ENCODE results near the gene PDZD2.
"Not testable (repeated sequence)": the region's sequence is repeated elsewhere in the genome, so short reads cannot be mapped to it uniquely, and the experiment has no call there.

PDZD2 gene

DNA sequence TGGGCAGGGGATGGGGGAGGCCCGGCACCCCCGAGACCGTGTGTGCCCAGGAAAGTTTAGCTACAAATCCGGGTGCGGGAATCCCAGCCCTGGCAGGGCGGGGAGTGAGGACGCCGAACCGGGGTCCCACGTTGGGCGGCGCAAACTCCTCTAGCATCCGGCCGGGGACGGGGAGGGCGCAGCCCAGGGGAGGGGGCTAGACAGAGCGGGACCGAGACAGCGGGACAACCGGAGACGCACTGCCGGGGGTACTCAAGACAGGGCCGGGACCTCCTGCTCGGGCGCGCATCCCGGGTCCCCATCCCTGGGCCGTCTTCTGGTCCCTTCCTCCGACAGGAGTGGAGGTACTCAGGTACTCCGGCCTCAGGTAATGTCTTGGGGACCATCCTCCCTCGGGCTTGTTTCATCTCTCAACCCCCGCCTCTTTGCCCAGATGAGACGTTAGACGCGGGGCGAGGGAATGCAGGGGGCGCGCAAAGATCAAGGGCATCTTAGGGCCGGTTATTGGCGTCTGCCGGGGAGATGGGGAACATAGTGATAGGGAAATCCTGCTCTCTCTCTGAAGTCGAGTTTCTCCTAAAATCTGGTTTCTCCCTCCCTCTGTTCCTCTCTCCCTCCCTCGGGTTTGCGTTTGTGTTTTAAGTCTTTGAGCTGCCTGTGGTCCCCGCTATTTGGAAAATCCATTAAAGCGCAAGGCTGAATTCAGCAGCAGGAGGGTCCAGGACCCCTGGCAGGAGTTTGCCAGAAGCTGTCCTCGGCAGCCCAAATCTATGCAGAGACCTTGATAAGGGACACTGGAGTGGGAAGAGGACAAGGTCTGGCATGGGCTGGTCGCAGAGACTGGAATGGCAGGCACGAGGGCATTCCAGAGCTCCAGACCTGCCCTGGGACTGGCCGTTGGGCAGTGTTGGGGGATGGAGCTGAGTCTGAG is 815 bp downstream of the PDZD2 start:
- FAIRE-seq, result no peak

DNA sequence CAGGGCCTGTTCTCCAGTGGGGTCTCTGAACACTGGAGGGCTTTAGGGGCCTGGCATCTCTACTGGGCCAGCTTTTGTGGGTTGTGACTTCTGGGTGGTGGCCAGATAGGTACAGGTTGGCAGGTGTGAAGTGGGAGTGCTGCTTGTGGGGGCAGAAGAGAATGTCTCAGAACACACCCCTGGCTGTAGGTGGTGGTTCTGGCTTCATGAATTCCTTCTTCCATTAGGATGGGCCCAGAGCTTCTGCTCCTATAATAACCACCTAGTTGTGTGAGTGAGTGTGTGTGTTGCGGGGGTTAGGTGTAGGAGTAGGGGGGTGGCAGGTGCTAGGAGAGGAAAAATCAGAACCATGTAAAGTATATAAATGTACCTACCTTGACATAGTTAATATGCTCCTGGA is 1.6 kb downstream of the PDZD2 start:
- no peak for FAIRE-seq

DNA sequence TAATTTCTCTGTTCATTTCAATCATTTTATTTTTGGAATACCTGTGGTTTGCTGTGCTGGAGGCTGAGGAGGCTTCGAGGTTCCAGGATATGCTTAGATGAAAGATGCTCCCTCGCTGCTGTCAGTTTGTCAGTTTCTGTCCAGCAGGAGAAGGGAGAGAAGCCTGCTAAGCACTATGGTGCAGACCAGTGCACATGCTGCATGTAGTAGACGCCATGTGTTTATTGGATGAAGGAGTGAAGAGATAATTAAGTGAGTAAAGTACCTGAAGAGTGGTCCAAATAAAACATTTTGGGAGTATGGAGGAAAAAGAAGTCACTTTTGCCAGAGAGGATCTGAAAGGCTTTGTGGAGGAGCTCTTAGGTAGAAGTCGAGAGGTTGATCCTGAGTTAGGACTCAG is 2.1 kb downstream of the PDZD2 start:
- no peak for FAIRE-seq

DNA sequence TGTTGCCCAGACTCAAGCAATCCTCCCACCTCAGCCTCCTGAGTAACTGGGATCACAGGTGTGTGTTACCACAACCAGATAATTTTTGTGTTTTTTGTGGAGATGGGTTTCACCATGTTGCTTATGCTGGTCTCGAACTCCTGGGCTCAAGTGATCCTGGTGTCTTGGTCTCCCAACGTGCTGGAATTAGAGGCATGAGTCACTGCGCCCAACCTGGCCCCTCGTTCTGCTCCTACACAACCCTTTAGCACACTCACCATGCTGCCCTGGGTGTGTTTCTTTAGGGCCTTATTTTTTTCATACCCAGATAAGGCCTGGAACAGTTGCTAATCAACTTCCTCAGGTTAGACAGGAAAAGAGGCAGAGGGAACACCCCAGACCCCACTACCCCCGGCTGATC is 2.6 kb downstream of the PDZD2 start:
- FAIRE-seq, result no peak

DNA sequence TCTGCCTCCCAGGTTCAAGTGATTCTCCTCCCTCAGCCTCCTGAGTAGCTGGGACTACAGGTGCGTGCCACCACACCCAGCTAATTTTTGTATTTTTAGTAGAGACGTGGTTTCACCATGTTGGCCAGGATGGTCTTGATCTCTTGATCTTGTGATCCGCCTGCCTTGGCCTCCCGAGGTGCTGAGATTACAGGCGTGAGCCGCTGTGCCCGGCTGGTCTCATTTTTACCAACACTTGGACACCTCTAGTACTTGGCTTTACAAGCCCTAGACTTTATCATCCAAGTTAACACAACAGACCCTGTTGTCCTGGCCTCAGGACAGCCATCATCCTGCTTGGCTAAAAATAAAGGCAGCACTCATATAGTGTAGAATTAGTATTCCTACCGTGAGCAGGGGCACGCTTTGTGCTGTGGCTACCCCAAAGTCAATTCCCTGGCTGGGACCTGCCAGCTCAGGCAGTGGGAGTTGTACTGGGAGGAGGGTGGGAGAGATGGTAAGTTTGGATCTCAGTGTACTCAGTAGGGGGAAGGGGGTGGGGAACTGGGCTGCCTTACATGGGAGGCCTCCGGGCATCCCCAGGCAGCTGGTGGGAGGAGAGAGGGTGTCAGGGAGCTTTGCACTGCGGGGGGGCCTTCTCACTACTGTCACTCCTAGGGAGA is 6.6 kb downstream of the PDZD2 start:
- FAIRE-seq, result no peak

DNA sequence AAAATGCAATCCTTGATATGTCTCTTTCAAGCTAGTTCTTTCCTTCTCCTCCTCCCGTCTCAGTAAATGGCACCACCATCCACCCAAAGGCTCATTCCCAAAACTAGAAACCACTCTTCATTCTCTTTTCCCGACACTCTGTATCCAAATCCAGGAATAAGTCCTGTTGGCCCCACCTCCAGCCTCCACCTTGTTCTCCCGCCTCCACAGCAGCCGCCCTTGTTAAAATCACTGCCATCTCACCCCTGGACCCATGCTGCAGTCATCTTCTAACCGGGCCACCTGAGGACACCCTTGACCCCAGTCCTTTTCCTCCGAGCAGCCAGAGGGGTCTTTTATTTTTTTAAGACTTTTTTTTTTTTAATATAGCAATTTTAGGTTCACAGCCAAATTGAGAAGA is 9.4 kb downstream of the PDZD2 start:
- FAIRE-seq, result no peak

DNA sequence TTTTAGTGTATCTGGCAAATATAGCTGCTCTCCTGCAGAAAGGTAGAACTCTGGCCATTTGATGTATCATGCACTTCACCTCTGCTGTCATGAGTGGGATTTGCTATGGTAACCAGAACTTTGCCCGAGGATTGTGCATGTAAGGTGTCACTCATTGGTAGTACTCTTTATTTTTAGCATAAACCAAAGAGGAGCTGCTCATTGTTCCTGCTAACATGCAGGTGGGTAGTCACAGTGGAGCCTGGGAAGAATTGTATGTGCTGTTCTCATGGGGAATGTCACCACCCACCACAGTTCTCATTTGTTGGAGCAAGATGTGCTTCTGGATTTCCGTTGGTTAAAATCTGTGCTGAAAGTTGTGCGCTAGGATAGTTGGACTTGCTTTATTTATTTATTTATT is 12.3 kb downstream of the PDZD2 start:
- no peak for FAIRE-seq

DNA sequence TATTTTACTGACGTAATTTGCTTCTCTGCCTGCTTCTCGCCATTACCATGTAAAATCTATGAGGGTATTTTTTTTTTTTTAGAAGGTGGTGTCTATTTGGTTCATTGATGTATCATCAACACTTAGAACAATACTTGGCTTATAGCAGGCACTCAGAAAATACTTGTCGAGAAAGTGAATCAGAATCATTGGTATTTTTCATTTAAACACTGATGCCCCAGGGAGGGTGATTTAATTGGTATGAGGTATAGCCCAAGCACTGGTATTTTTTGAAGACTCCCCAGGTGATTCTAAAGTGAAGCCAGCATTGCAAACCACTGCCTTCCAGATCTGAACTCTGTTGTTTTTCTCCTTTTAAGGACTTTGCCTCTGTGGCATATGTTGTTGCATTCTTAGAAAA is 16.6 kb downstream of the PDZD2 start:
- no peak for FAIRE-seq

DNA sequence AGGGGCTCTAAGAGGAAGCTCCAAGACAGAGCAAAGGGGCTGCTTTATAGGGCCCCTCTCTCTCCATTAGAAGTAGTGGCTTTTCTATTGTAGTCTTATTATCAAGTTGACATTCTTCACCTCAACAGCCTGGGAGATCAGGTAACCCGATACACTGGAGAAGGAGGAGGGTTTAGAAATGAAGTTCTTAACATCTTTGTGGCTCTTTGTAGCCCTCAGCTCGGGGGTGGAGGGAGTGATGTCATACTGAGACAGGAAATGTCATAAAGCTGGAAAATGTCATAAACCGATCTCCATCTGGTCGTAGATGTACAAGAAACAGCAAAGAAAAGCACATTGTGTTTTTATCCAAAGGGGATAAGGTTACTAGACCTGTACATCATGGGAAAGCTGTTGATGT is 17.9 kb downstream of the PDZD2 start:
- no peak for FAIRE-seq

DNA sequence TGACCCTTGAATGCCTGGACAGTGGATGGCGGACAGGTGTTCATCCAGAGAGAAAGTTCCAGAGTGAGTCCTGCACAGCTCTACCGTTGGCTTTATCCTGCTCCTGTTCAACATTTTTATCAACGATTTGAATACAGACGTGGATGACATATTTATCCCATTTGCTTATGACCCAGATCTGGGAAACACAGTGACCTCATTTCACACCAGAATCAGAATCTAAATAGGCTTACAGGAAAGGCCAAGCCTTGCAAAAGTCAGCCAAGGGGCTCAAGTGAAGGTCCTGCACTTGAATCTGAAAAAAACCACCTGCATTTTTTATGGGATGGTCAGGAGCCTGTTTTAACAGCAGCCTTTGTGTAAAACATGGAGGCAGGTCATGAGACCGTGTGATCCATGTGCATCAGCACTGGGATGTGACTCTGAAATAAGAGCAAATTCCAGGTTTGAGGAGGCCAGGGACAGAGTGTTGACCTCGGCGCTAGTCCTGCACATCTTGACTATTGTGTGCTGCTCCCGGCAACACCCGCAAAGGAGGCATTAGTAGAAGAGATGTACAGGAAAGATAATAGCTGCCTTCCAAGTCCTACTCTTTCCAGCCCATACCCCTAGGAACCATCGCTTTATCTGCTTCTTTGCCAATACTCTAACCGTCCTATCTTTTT is 18.5 kb downstream of the PDZD2 start:
- FAIRE-seq, result no peak

DNA sequence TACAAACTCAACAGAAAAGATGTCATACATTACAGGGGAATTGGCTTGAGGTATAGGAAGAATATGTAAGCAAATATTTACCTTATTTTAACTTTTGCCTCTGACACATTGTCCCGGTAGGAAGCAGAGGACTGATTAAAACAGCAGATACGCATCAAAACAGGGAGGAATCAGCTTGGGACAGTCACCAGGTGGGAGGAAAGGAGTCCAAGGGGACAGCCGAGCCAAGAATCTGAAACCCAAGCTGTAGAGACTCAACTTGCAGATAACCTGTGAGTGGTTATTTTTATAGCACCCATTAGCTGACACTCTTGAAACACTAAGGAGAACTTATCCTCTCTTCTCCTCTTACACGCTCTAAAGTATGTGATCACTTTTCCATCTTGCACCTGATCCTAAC is 22.3 kb downstream of the PDZD2 start:
- no peak for FAIRE-seq

DNA sequence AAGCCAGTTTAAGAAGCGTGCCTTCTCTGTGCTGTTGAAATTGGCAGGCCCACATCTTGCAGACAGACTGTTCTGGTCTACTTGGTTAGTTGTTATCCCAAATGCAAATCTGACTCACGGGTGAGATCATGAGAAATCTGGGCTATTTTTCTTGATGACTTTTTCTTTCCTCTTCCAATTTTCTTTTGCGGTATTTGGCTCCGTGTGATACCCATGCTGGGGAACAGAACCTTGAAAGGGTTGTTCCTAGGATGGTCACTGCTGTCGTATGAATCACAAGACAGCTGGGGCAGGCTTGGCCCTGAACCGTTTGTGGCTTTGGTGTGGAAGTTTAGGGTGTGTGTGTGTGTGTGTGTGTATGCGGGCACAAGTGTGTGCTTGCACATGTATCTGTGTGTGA is 24.6 kb downstream of the PDZD2 start:
- no peak for FAIRE-seq

DNA sequence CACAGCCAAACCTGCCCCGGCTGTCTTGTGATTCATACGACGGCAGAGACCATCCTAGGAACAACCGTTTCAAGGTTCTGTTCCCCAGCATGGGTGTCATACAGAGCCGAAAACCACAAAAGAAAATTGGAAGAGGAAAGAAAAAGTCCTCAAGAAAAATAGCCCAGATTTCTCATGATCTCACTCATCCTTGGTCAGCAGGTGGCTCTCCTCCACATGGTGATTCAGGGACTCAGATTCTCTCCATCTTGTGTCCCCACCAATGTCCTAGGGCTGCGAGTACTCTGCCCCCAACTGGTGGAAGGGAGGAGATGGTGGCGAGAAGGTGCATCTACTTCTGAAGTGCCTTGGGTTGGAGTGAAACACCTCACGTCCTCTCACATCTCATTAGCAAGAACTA is 25.6 kb downstream of the PDZD2 start:
- FAIRE-seq, result no peak

DNA sequence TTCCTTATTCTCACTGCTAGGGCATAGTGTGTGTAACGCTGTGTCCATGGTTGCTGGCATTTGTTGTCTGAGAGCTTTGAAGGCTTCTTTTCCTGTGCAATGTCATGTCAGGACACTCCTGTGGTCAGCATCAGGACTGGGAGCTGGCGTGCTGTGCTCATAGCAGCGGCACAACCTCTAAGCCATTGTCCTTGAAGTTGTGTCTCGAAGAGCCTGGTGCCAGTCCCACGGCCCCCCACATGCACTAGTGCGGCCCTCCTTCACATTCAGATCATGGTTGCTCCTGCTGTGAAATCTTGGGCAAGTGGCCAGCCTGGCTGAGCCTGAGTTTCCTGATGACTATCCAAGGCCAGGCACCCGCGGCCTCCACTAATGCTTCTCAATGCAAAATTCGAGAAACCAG is 32.4 kb downstream of the PDZD2 start:
- FAIRE-seq, result no peak

DNA sequence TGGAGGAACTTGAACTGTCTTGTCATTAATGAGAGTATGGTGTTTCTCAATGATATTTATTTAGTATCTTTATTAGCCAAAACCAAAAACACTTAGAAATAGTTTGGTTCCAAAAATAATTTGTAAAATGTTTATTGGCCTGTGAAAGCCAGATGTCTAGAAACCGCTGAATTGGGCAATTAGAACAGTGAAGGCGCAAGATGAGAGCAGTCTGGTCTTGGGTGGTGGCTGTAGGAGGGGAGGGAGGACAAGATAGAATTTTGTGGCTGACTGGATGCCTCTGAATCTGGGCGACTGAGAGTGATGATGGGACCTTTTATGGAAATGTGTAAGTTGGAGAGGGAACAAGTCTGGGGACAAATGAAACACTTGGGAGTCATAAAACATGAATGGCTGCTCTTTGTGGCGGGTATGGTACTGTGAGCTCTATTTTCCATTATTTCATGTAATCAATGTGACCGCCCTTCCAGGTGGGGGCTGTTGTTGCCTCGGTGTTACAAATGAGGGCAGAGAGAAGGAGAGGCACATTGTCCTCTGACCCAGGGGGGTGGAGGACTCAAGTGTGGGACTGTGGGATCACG is 35.5 kb downstream of the PDZD2 start:
- no peak for FAIRE-seq

DNA sequence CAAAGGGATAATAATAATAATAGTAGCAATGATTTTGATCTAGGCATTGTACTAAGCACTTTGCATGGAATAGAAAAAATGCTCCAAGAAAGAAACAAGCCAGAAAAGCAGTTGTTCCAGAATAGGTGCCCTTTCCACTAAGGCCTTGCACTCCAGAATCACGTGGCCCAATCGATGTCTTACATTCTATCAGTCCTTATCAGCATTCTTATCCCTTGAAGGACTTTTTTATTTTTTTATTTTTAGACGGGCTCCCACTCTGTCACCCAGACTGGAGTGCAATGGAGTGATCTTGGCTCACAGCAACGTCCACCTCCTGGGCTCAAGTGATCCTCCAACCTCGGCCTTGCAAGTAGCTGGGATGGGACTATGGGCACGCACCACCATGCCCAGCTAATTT is 36.5 kb downstream of the PDZD2 start:
- FAIRE-seq, result no peak

DNA sequence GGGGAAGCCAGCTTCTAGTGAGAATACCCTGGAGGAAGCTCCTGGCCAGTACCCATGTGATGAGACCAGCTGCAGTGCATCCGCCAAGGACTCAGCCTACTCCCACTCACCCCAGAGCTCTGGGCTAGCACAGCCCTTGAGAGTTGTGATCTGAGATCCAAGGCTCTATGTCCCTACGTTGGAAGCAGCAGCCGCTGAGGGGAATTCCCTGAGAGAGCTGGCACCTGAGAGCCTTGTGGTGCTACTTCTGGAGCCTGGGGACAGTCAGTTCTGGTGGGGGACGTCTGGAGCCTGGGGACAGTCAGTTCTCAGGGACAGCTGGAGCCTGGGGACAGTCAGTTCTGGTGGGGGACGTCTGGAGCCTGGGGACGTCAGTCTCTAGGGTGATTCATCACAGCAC is 39.2 kb downstream of the PDZD2 start:
- no peak for FAIRE-seq

DNA sequence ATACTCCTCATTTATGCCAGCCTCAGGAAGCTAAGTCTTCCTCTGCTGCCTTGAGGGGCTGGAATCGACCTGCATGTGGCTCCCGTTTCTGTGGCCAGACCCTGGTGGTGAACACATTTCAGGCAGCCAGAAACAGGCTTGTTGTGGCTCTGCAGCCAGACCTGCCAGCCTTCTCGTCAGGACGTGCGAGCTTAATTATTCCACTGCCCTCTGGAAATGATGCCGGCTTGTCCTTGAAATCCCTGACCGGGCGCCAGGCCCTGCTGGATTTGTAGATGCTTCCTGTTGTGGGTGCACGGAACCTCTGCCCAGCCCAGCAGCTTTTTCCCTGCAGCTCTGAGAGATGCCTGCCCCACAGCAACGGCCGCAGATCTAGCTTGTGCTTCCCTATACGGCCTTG is 41.6 kb downstream of the PDZD2 start:
- no peak for FAIRE-seq

DNA sequence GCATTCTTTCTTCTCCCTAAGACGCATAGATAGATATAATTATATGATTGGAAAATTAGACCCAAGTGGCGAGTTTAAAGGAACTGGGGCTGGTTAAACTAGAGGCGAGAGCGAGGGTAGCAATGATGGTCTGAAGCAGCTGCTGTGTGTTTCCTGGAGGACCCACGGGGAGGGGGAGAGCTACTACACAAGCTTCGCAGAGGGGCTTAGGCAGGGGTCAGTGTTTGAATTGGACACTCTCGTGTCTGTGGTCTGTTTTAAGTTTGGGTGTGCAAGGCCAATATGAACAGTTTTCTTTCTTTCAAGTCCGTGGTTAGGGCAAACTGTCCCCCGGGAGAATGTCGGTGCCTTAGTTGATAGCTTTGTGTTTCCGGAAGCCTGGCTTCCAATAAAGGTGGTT is 43.1 kb downstream of the PDZD2 start:
- no peak for FAIRE-seq

DNA sequence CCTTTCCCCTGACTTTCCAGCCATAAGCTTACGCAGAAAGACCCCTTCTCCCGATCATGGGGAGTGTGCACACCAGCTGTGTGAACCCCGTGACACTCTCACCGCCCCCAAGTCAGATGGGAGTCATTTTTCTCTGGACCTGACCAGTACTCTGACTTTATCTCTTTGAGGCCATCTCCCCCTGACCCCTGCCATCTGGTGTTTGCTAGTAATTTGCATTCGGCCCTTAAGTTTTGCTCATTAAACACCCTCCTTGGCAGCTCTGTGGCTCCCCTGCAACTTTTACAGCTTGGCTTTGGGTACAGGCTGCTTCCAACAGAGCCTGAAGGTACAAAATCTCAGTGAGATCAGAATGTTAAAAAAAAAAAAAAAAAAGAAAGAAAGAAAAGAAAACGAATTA is 43.9 kb downstream of the PDZD2 start:
- FAIRE-seq, result no peak

DNA sequence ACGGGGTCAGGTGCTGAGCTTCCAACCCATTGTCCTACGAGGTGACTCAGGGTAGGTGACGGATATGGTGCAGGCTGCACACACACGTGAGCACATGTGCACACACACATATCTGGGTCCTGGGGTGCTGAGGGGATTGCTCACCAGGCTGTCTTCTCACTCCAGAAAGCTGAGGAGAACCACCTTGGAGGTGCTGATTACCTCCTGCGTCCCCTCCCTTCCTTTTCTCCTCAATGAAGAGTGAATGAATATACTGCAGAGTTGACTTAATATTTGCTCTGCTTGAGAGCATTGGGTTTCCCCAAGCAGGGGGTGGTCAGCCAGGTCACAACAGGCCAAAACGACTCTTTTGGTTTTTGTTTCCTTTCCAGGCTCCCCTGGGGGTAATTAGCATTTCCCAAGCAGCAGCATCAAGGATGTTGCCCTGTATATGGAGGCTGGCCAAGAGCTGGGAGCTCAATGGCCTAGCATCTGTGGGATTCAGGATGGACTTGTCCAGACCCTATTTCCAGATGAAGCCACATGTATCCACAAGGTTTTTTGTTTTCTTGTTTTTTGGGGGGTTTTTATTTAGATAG is 49.7 kb downstream of the PDZD2 start:
- FAIRE-seq, result no peak

DNA sequence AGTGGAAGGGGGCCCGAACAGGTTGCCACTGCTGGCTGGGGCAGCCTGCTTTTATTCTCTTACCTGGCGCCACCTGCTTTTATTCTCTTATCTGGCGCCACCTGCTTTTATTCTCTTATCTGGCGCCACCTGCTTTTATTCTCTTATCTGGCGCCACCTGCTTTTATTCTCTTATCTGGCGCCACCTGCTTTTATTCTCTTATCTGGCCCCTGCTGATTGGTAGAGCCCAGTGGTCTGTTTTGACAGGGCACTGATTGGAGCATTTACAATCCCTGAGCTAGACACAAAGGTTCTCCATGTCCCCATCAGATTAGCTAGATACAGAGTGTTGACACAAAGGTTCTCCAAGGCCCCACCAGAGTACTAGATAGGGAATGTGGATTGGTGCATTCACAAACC is 52.5 kb downstream of the PDZD2 start:
- FAIRE-seq, result not testable (repeated sequence)

DNA sequence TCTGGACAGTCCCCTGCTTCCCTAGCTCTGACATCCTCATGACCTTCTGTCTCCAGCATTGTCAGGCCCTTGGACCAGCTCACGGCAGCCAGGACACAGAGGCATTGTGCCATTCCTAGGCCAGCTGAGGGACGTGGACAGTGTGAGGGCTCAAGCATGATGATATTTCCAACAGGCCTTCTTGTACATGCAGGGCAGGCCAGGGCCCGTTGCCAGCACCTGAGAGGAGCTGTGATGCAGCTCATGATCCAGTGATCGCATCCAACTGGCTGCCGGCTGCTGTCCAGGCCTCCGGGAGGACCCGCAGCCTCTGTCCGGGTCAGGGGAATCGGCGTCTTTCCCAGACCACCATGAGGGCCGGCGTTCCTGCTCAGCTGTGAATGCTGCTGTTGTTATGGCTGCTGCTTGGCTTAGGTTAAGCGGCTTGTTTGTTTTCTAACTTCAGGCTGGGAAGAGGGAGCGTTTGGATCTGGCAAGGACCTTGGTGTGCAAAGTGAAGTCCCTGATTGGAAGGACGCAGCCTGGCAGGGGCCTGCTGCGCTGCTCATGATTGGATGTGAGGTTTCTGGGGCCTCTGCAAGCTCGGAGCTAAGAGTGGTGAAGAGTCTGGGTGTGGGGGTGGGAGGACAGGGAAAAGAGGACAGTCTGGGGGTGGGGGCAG is 53.8 kb downstream of the PDZD2 start:
- FAIRE-seq, result no peak
